CD4-positive, alpha-beta T cell treated with Interleukin-2 at 100 ng/mL for 4 hours (primary cell): ENCODE results near the gene XPR1.
"Not testable (repeated sequence)": the region's sequence is repeated elsewhere in the genome, so short reads cannot be mapped to it uniquely, and the experiment has no call there.

Source experiments
- DNase-seq: peaks from one replicate; pipeline ENCODE4 v3.0.0-alpha.2; 2020; ENCODE audit warnings: low spot score

Gene XPR1

DNA sequence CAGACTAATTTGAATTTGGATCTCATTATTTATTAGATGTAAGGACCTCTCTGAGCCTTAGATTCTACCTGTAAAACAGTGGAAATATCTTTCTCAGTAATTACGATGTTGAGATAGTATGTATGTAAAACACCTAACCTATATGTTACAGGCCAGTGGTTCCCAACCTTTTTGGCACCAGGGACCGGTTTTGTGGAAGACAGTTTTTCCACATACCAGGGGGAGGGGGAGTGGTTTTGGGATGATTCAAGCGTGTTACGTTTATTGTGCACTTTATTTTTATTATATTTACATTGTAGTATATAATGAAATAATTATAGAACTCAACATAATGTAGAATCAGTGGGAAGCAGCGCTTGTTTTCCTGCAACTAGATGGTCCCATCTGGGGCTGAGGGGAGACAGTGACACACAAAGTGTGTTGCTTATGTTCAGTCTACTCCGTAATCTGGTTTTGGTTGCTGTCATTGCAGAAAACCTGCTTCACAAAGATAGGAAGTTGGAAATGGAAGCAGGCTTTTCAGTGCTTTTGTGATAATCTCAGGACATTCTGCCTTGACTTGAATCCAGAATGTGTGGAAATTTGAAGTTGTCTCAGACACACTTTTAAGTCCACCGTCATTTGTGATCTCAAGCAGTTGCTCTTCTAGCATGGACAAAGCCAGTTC lies 12.8 kb downstream of the XPR1 start:
- no peak for DNase-seq

DNA sequence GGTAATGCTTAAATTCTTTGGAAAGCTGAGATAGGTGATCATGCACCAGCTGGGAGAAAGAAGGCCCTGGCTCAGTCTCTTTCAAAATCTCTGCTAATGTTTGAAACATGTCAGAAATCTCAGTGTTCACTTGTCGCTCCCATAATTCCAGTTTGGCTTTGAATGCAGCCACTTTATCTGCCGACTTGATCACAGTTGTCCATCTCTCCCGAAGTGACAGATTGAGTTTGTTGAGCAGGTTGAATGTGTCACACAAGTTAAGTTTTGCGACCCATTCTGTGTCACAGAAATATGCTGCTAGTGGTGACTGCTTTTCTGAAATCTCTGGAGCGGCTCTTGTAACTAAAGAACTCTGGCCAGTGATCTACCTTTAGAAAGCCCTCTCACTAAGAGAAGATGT lies 13.4 kb downstream of the XPR1 start:
- DNase-seq, result not testable (repeated sequence)

DNA sequence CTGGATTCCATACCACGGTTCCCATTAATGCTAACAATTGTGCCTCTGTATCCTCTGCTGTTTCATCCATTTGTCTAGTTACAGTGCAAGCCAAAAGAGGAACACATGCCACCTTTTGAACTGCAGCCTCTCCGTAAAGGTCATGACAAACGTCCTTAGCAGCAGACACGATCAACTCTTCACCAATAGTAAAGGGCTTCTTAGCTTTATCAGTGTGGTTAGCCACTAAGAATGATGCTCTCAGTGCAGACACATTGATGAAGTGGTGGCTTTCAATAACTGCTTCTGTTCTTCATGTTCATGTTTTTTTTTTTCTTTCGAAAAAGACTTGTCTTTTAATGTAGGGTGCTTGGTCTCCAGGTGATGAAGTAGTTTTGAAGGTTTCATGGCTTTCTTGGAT lies 14.3 kb downstream of the XPR1 start:
- no peak for DNase-seq

DNA sequence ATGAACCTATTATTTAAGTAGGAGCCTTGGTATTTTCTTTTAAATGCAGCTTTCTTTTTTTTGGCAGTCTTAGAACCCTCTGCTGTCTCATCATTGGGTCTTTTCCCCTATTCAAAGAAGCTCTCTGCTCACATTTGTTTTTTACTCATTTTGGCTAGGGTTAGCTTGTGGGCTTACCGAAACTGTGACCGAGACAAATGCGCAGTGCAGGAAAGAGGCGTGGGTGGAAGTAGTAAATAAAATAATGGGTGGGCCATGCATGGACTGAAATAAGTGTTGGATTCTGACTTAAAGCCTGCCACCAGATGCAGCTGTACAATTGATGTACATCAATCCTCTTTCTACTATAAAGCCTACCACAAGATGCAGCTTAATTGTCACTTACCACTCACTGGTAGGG lies 14.7 kb downstream of the XPR1 start:
- no peak for DNase-seq

DNA sequence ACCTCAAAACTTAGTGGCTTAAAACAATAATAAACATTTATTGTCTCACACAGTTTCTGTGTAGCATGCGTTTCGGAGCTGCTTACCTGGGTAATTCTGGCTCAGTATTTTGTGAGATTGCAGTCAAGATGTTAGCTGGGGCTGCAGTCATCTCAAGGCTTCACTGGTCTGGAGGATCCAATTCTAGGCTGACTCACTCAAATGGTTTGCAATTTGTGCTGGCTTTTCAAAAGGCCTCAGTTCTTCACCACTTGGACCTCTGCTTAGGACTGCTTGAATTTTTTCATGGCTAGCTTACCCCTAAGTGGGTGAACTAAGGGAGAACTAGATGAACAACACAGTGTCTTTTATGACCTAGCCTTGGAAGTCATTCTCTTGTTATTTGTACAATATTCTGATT lies 21.0 kb downstream of the XPR1 start:
- no peak for DNase-seq

DNA sequence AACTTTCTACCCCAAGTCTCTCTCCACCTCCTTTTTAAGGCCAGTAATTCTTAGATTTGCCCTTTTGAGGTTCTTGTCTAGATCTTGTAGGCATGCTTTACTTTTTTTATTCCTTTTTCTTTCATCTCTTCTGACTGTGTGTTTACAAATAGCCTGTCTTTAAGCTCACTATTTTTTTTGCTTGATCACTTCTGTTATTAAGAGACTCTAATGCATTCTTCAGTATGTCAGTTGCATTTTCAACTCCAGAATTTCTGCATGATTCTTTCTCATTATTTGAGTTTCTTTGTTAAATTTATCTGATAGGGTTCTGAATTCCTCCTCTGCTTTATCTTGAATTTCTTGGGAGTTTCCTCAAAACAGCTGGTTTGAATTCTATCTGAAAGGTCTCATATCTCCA lies 30.9 kb downstream of the XPR1 start:
- DNase-seq, result no peak

DNA sequence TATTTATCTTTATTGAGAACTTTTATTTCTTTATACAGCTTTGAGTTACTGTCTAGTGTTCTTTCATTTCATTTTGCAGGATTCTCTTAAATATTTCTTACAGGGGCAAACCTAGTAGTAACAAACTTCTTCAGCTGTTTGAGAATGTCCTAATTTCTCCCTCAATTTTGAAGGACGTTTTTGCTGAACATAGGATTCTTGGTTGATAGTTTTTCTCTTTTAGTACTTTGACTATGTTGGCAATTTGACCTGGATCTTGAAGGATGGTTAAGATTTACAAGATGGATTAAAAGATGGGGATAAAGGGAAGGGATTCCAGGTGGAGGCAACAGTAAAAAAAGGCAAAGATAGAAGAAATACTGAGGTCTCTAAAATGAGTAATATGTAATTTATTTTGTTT lies 38.9 kb downstream of the XPR1 start:
- no peak for DNase-seq

DNA sequence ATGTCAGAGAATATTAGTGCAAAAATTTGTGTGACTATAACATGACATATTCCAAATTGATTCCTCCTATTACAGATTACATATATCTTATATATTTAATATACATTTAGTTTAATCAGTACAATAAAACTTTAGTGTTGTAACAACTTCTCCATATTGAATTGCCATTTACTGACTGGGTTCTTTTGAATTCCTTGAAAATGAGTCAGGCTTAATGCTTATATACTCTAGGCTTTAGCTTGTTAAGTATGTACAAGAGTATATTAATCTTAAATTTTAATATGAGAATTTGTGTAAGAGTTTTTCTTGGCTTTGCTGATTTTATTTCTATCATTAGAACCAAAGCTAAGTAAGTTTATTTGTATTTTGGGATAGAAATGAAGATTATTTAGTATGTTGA lies 40.3 kb downstream of the XPR1 start:
- DNase-seq, result no peak

DNA sequence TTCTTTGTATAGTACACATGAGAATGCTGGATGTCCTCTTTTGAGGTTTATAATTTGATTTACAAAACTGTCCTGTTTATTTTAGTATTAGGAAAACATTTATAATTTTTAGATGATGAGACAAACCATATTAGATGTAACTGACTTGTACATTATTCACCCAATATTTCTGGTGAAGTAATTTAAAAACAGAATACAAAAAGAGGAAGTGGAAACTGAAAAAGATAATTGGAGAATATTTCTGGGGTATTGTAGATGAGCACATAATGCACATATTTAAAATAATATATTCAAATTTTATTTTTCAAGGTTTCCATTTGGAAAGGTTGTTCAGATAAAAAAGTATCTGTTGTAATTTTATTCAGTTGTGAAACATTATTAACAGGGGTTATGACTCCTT lies 40.7 kb downstream of the XPR1 start:
- no peak for DNase-seq

DNA sequence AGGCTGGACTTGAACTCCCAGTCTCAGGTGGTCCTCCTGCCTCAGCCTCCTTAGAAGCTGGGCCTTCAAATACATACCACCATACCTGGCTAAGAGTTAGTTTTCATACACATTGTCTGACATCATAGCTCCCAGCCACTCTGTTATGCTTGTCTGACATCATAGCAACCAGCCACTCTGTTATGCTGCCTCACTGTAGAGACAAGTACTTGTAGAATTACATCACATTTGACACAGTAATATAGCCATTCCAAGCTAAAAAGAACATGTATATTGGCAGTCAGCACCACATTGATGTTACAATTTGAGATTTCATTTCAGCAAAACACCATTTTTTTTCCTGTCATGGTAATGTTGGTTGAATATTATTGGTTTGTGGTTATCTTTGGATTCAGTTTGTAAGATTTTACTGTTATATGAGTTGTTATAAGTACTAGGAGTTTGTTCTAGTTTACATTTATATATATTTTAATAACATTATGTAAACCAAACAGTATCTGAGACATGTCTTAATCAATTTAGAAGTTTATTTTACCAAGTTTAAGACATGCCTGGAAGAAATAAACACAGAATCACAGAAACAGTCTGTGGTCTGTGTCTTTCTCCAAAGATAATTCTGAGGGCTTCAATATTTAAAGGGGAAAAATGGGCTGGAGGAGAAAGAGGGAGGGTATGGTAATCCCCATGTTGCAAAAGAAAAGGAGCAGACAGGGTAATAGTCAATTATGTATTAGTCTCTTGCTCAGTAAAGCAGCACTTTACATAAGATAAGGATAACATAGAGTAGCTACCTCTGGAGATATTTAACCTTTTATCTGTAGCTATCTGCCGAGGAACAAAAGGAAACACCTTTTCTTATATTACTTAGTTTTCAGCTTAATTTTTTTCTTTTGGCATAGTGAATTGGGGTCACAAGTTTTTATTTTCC lies 43.0 kb downstream of the XPR1 start:
- DNase-seq, result no peak

DNA sequence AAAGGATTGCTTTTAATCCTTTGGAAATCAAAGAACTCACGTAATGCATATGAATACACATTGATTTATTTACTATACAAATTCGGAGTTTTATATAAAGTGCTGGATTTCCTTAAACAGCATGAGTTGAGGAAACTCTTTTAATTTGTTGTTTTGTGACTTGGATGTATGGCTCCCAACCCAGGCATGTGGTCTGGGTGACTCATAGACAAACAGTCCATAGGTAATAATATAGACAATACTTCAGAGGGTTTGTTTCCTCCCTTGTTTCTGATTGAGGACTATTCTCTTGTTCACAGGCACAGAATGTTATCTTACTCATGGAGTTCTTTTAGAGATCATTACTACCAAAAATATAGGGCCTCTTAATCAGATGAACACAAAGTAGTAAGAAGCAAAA lies 43.8 kb downstream of the XPR1 start:
- DNase-seq, result no peak

DNA sequence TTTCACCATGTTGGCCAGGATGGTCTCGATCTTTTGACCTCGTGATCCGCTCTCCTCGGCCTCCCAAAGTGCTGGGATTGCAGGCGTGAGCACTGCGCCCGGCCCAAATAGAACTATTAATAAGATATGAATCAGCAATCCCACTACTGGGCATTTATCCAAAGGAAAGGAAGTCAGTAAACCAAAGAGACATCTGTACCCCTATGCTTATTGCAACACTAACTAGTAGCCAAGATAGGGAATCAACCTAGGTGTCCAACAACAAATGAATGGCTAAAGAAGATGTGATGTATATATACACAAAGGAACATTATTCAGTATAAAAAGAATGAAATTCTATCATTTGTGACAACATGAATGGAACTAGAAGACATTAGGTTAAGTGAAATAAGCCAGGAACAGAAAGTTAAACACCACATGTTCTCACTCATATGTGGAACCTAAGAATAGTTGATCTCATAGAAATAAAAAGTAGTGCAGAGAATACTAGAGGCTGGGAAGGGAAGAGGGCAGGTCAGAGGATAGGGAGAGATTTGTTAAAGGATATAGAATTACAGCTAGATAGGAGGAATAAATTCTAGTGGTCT lies 48.8 kb downstream of the XPR1 start:
- DNase-seq, result no peak

DNA sequence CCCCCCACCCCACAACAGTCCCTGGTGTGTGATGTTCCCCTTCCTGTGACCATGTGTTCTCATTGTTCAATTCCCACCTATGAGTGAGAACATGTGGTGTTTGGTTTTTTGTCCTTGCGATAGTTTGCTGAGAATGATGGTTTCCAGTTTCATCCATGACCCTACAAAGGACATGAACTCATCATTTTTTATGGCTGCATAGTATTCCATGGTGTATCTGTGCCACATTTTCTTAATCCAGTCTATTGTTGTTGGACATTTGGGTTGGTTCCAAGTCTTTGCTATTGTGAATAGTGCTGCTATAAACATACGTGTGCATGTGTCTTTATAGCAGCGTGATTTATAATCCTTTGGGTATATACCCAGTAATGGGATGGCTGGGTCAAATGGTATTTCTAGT lies 51.3 kb downstream of the XPR1 start:
- DNase-seq, result not testable (repeated sequence)

DNA sequence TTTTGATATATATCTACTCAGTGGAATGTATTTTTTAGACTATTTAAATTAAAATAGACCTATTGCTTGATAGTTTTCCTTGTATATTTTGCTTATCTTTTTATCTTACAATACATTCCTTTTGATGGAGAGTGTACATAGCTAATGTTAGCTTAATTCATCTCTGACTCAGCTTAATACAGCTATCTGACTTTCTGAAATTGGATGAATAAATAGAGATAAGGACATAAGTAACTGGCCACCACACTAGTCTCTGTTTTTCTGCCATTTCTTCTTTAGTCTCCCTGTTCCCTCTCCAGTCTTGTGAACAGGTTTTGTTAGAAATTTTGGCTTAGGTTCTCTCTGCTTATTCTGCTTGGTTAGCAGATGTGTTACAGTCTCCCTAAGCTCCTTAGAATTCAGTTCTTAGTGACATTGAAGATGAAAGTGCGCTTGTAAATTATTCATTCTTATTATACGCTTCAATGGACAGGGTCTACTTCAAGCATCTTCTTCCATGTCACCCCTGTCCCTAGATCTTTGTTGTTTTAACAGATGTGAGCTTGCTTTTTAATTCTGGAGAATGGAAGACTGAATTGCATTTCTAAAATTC lies 59.6 kb downstream of the XPR1 start:
- DNase-seq, result no peak

DNA sequence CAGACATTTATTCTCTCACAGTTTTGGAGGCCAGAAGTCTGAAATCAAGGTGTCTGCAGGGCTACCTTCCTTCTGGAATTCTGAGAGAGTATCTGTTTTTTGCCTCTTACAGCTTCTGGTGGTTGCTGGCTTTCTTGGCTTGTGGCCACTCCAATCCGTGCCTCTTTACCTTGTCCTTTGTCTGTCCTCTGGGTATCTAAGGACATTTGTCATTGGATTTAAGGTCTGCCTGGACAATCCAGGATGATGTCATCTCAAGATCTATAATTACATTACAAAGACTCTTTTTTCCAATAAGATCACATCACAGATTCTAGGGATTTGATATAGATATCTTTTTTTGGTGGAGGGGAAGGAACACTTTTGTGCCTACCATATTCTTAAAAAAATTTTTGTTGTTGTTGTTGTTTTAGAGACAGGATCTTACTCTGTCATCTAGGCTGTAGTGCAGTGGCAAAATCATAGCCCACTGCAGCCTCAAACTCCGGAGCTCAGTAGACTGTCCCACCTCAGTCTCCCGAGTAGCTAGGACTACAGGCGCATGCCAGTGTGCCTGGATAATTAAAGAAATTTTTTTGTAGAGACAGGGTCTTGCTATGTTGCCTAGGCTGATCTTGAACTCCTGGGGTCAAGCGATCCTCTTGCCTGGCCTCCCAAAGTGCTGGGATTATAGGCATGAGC lies 61.9 kb downstream of the XPR1 start:
- no peak for DNase-seq

DNA sequence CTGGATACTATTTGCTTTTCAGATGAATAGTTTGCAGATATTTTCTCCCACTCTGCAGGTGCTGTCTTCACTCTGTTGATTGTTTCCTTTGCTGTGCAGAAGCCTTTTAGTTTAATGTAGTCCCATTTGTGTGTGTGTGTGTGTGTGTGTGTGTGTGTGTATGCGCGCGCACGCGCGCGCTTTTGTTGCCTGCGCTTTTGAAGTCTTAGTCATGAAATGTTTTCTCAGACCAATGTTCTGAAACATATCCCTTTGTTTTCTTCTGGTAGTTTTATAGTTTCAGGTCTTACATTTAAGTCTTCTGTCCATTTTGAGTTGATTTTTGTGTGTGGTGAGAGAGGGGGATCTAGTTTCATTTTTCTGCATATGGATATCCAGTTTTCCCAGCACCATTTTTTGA lies 63.5 kb downstream of the XPR1 start:
- DNase-seq, result no peak

DNA sequence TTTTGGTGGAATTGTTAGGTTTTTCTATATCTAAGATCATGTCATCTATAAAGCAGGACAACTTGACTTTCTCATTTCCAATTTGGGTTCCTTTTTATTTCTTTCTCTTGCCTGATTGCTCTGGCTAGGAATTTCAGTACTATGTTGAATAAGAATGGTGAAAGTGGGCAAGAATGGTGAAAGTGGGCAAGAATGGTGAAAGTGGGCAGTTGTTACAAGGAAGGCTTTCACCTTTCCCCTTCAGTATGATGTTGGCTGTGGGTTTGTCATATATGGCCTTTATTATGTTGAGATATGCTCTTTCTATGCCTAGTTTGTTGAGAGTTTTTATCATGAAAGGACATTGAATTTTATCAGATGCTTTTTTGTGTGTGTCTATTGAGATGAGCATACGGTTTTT lies 64.5 kb downstream of the XPR1 start:
- no peak for DNase-seq

DNA sequence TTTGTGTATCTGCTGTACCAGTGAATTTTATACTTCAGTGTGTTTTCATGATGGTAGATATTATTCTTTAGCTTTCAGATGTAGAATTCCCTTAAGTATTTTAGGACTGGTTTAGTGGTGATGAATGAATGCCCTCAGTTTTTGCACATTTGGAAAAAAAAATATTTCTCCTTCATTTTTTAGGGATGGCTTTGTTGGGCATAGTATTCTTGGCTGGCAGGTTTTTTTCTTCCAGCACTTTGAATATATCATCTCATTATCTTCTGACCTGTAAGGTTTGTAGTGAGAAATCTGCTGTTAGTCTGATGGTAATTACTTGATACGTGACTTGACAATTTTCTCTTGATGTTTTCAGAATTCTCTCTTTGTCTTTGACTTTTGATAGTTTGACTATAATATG lies 66.8 kb downstream of the XPR1 start:
- no peak for DNase-seq

DNA sequence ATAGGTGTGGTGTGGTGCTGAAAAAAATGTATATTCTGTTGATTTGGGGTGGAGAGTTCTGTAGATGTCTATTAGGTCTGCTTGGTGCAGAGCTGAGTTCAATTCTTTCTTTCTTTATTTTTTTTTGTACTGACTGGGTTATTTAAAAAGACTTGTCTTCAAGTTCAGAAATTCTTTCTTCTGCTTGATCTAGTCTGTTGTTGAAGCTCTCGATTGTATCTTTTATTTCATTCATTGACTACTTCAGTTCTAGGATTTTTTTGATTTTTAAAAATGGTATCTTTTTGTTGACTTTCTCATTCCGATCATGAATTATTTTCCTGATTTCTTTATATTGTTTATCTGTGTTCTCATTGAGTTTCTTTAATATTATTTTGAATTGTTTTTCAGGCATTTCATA lies 70.6 kb downstream of the XPR1 start:
- DNase-seq, result not testable (repeated sequence)

DNA sequence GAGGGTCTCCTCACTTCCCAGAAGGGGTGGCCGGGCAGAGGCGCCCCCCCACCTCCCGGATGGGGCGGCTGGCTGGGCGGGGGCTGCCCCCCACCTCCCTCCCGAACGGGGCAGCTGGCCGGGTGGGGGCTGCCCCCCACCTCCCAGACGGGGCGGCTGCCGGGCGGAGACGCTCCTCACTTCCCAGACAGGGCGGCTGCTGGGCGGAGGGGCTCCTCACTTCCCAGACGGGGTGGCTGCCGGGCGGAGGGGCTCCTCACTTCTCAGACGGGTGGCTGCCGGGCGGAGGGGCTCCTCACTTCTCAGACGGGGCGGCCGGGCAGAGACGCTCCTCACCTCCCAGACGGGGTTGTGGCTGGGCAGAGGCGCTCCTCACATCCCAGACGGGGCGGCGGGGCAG lies 78.9 kb downstream of the XPR1 start:
- DNase-seq, result not testable (repeated sequence)

DNA sequence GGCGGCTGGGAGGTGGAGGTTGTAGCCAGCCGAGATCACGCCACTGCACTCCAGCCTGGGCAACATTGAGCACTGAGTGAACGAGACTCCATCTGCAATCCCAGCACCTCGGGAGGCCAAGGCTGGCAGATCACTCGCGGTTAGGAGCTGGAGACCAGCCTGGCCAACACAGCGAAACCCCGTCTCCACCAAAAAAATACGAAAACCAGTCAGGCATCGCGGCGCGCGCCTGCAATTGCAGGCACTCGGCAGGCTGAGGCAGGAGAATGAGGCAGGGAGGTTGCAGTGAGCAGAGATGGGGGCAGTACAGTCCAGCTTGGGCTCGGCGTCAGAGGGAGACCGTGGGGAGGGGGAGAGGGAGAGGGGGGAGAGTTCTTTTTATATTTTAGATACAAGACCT lies 79.4 kb downstream of the XPR1 start:
- DNase-seq, result not testable (repeated sequence)

DNA sequence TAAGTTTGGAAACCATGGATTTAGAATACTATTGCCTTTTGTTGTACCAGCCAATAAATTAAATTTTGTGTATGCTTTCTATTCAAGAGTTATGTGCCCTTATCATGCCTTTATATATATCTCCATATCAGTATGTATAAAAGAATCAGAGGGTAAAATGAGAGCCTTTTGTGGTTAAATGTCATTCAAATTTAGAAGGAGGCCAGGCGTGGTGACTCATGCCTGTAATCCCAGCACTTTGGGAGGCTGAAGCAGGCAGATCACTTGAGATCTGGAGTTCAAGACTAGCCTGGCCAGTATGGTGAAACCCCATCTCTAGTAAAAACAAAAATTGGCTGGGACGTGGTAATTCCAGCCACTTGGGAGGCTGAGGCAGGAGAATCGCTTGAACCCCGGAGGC lies 88.9 kb downstream of the XPR1 start:
- no peak for DNase-seq
